Smooth muscle cell (in vitro differentiated cells): ENCODE measurements around the gene PRKG2. TPM values are rescaled to one million over a fixed set of nuclear protein-coding genes. Genes with fewer than 3 reads are reported as not detected.

Experiments used
- DNase-seq: peaks from one replicate; lab custom pipeline; 2025; ENCODE audit not compliant: unreplicated experiment; lab: John Stamatoyannopoulos, UW
- H2AFZ ChIP-seq: fragments of 200-600 bp; sonication (generic); 2 replicates; pipeline ENCODE4 v1.6.0; 2016; ENCODE audit warnings: antibody characterized with exemption, low read depth, mild to moderate bottlenecking
- H3F3A ChIP-seq: fragments of 200-600 bp; sonication (generic); 2 replicates; pipeline ENCODE4 v1.6.0; 2017; ENCODE audit warnings: antibody characterized with exemption, low read depth
- H3K27ac ChIP-seq: fragments of 200-600 bp; sonication (generic); 2 replicates; pipeline ENCODE4 v1.5.1; 2016; ENCODE audit warnings: low read depth, mild to moderate bottlenecking
- H3K27me3 ChIP-seq: fragments of 200-600 bp; sonication (generic); 2 replicates; pipeline ENCODE4 v1.6.1; 2016; ENCODE audit warnings: low read depth, mild to moderate bottlenecking
- H3K36me3 ChIP-seq: fragments of 200-600 bp; sonication (generic); 2 replicates; pipeline ENCODE4 v1.5.1; 2016; ENCODE audit warnings: low read depth
- H3K4me1 ChIP-seq: fragments of 200-600 bp; sonication (generic); 2 replicates; pipeline ENCODE4 v1.5.1; 2016; ENCODE audit warnings: low read depth
- H3K4me2 ChIP-seq: fragments of 200-600 bp; sonication (generic); 2 replicates; pipeline ENCODE4 v1.6.0; 2016; ENCODE audit warnings: mild to moderate bottlenecking
- H3K4me3 ChIP-seq: fragments of 200-600 bp; sonication (generic); 2 replicates; pipeline ENCODE4 v1.5.1; 2016; ENCODE audit warnings: mild to moderate bottlenecking
- H3K79me2 ChIP-seq: fragments of 200-600 bp; sonication (generic); 2 replicates; pipeline ENCODE4 v1.6.0; 2016; ENCODE audit warnings: low read depth, mild to moderate bottlenecking
- H3K9ac ChIP-seq: fragments of 200-600 bp; sonication (generic); 2 replicates; pipeline ENCODE4 v1.6.0; 2016; ENCODE audit warnings: low read depth
- H3K9me3 ChIP-seq: fragments of 200-600 bp; sonication (generic); replicated peaks from 2 replicates; pipeline ENCODE4 v1.5.1; 2016; ENCODE audit warnings: low read depth
- H4K20me1 ChIP-seq: fragments of 200-600 bp; sonication (generic); 2 replicates; pipeline ENCODE4 v1.6.0; 2016; ENCODE audit warnings: low read depth
- WGBS: methylation state at CpG from one replicate; pipeline ENCODE4 v1.1.7; 2016; ENCODE audit warnings: low lambda C conversion rate; 5-methylcytosine and 5-hydroxymethylcytosine counted together
- polyA plus RNA-seq: library from polyadenylated mRNA; unstranded; fragments of >200 nt; fragmentation: Nextera tagmentation; extraction: Ambion mirVana; gene quantifications from 2 replicates; pipeline ENCODE4 v1.2.1, GENCODE V29; 2016
- total RNA-seq: library from RNA; depleted of rRNA; stranded (reverse); fragments of >200 nt; gene quantifications from 2 replicates; pipeline ENCODE4 v1.2.3, GENCODE V29; 2014
- TF ChIP-seq, protein P1 (sequence below): fragments of 200-600 bp; sonication (generic); IDR thresholded peaks from 2 replicates; pipeline ENCODE4 v1.5.1; 2017; ENCODE audit warnings: borderline replicate concordance, mild to moderate bottlenecking, antibody characterized with exemption; ENCODE audit not compliant: insufficient read depth, poor library complexity, severe bottlenecking

Gene PRKG2
- total and polyA plus RNA-seq, 2 experiments from 2014 or later: 0.09 TPM; not detected in 1

DNA sequence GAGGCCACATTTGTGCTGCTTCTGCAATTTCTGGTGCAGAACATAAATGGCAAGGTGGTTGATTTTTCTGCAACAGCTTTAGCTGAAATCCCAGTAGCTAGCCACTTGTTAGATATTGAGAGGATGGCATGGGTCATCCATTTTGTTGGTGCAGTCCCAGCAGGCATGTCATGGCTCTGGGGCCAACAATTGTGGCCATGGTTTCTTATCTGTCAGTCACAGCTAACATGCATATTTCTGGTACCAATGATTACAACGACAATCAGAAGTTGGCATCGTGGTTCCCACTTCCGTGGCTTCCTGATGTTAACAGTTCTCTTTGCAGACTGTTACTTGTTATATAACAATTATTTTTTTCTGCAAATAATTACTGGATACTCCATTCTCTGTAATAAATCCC lies 42.8 kb upstream of the PRKG2 start:
- no peak overlapping the region for H3K9ac ChIP-seq
- H4K20me1 ChIP-seq: no peaks in the 10 kb centered on the region
- no peaks in the 10 kb centered on the region for H3K27me3 ChIP-seq
- no peak for DNase-seq
- no peaks in the 10 kb centered on the region for H3K79me2 ChIP-seq
- H3K4me2 ChIP-seq: no peak overlapping the region
- no peaks in the 10 kb centered on the region for H3K36me3 ChIP-seq
- H2AFZ ChIP-seq: no peak overlapping the region
- TF ChIP-seq, protein P1, sequence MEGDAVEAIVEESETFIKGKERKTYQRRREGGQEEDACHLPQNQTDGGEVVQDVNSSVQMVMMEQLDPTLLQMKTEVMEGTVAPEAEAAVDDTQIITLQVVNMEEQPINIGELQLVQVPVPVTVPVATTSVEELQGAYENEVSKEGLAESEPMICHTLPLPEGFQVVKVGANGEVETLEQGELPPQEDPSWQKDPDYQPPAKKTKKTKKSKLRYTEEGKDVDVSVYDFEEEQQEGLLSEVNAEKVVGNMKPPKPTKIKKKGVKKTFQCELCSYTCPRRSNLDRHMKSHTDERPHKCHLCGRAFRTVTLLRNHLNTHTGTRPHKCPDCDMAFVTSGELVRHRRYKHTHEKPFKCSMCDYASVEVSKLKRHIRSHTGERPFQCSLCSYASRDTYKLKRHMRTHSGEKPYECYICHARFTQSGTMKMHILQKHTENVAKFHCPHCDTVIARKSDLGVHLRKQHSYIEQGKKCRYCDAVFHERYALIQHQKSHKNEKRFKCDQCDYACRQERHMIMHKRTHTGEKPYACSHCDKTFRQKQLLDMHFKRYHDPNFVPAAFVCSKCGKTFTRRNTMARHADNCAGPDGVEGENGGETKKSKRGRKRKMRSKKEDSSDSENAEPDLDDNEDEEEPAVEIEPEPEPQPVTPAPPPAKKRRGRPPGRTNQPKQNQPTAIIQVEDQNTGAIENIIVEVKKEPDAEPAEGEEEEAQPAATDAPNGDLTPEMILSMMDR: no peak
- WGBS: 97% methylated on average over 3 of the region's 3 CpGs
- H3K4me3 ChIP-seq: no peak overlapping the region
- no peaks in the 10 kb centered on the region for H3K9me3 ChIP-seq
- H3K4me1 ChIP-seq: no peaks in the 10 kb centered on the region
- H3K27ac ChIP-seq: no peak overlapping the region
- no peaks in the 10 kb centered on the region for H3F3A ChIP-seq

DNA sequence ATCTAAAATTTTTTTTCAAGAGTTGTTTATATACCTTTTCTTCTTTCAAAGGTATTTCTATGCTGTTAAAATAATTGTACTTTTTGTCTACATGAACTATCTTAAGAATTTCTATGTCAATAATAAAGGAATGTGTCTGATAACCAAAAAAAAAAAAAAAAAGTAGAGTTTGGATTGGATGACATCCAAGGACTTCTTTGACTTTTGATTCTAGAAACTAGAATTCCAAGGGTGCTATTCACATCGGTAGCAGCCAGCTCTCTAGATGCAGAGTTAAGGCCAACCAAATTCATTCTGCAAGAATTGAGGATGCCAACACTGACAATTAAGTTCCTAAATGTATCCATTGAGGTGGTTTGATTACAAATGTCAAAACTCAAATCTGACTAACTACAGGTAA lies 42.0 kb upstream of the PRKG2 start:
- Histone ChIP-seq H3K27me3 (no peaks in the 10 kb centered on the region), H3K36me3 (no peaks in the 10 kb centered on the region), H4K20me1 (no peaks in the 10 kb centered on the region), H3K4me1 (no peaks in the 10 kb centered on the region), H3K4me2 (no peak overlapping the region), H3K4me3 (no peak overlapping the region), H3K9ac (no peak overlapping the region), H2AFZ (no peak overlapping the region), H3K27ac (no peak overlapping the region), H3F3A (no peaks in the 10 kb centered on the region), H3K79me2 (no peaks in the 10 kb centered on the region), H3K9me3 (no peaks in the 10 kb centered on the region)
- TF ChIP-seq, protein P1: no peak
- no peak for DNase-seq
- 73% methylated on average over 1 of the region's 1 CpG for WGBS

DNA sequence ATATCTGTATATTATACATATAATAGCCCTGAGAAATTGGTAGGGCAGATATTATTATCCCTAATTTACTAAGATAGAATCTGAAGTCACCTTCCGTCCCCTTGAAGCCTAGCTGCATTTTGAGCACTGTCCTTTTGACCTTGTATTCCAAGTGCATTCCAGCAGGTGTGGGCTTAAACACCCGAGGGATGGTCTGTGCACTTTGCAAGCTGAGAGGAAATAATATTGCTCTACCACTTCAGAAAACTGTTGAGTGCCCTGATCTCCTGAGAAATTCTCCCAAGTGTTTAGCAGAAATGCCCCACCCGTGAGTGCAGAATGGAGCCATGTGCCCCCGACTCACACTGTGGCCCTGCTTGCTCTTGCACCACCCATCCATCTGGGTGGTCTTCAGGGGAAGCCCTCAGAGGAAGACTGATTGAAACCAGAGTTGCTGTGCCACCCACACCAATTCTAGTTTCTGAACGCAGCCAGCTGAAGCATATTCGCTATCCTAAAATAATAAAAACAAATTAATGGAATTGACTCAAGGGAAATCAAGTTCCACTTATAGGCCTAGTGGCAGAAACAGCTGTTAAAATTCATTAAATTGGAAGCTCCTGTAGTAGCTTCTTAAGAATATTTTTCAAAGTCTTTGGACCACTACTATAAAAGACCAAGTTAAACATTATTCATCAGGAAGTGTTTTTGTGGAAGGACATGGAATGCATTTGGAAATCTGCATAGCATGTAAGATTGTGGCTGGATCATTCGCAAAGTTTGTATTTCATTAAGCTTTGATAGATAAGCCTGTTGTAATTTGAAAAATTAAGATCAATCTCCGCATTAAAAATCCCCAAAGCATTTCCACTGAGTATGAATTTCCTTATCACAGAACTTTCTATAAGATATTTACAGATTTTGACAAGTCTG lies 41.3 kb upstream of the PRKG2 start:
- Histone ChIP-seq H3K27ac (no peak overlapping the region), H3F3A (no peaks in the 10 kb centered on the region), H3K4me2 (no peak overlapping the region), H4K20me1 (no peaks in the 10 kb centered on the region), H3K79me2 (no peaks in the 10 kb centered on the region), H3K9me3 (no peaks in the 10 kb centered on the region), H3K4me3 (no peak overlapping the region), H3K4me1 (no peaks in the 10 kb centered on the region), H3K27me3 (no peaks in the 10 kb centered on the region), H3K9ac (no peak overlapping the region), H3K36me3 (no peaks in the 10 kb centered on the region), H2AFZ (no peak overlapping the region)
- no peak for DNase-seq
- TF ChIP-seq, protein P1: no peak
- 85% methylated on average over 8 of the region's 8 CpGs for WGBS
